DND-41 (cell line): ENCODE measurements around the gene BPIFB6.

Experiments used
- ATAC-seq: fragments of 200-7000 bp; cut with Tn5 transposase; 3 replicates; pipeline ENCODE4 v1.9.1; 2021; ENCODE audit warnings: low read depth; ENCODE audit not compliant: insufficient read depth
- DNase-seq: peaks from one replicate; pipeline ENCODE4 v3.0.0-alpha.2; 2020
- H2AFZ ChIP-seq: 2 replicates; pipeline ENCODE4 v1.6.0; 2012; ENCODE audit warnings: low read depth, low read length
- H3K27ac ChIP-seq: 2 replicates; pipeline ENCODE4 v1.5.1; 2012; ENCODE audit warnings: low read length, inconsistent platforms
- H3K27me3 ChIP-seq: fragments of 200-600 bp; sonication (generic); 2 replicates; pipeline ENCODE4 v1.6.0; 2012; ENCODE audit warnings: low read length, mild to moderate bottlenecking, inconsistent platforms; ENCODE audit not compliant: insufficient read depth, poor library complexity
- H3K36me3 ChIP-seq: 2 replicates; pipeline ENCODE4 v1.5.1; 2012; ENCODE audit warnings: low read length, inconsistent platforms; ENCODE audit not compliant: insufficient read depth
- H3K4me1 ChIP-seq: 2 replicates; pipeline ENCODE4 v1.5.1; 2012; ENCODE audit warnings: mild to moderate bottlenecking, low read length; ENCODE audit not compliant: insufficient read depth
- H3K4me2 ChIP-seq: 2 replicates; pipeline ENCODE4 v1.6.0; 2012; ENCODE audit warnings: mild to moderate bottlenecking, moderate library complexity, low read length, inconsistent platforms; ENCODE audit not compliant: insufficient read depth
- H3K4me3 ChIP-seq, 2 experiments: fragments of 200-600 bp in 1 of 2; shearing (Covaris generic) in 1 of 2; 2 replicates each; pipeline ENCODE4 v1.5.1; 2012 to 2016; ENCODE audit warnings: inconsistent platforms in 2 of 2, low read length in 2 of 2, mild to moderate bottlenecking in 2 of 2, low read depth in 1 of 2, moderate library complexity in 1 of 2
- H3K79me2 ChIP-seq: 2 replicates; pipeline ENCODE4 v1.6.0; 2012; ENCODE audit warnings: low read length, inconsistent platforms; ENCODE audit not compliant: insufficient read depth
- H3K9ac ChIP-seq: 2 replicates; pipeline ENCODE4 v1.6.0; 2012; ENCODE audit warnings: low read depth, mild to moderate bottlenecking, inconsistent platforms, low read length, moderate library complexity
- H3K9me3 ChIP-seq: 2 replicates; pipeline ENCODE4 v1.5.1; 2012; ENCODE audit warnings: low read length, moderate library complexity, mild to moderate bottlenecking, inconsistent platforms; ENCODE audit not compliant: insufficient read depth, severe bottlenecking
- H4K20me1 ChIP-seq: 2 replicates; pipeline ENCODE4 v1.6.0; 2012; ENCODE audit warnings: low read length; ENCODE audit not compliant: insufficient read depth
- EZH2 ChIP-seq: IDR thresholded peaks from 3 replicates; pipeline ENCODE4 v1.6.1; 2012; ENCODE audit warnings: borderline replicate concordance, low read depth, mild to moderate bottlenecking, moderate library complexity, low read length, inconsistent platforms; ENCODE audit not compliant: severe bottlenecking
- TF ChIP-seq, protein P1 (sequence below): IDR thresholded peaks from 2 replicates; pipeline ENCODE4 v1.5.1; 2012; ENCODE audit warnings: borderline replicate concordance, low read length, moderate library complexity, mild to moderate bottlenecking; ENCODE audit not compliant: poor library complexity, severe bottlenecking; ENCODE audit errors: extremely low read depth

Gene BPIFB6

DNA sequence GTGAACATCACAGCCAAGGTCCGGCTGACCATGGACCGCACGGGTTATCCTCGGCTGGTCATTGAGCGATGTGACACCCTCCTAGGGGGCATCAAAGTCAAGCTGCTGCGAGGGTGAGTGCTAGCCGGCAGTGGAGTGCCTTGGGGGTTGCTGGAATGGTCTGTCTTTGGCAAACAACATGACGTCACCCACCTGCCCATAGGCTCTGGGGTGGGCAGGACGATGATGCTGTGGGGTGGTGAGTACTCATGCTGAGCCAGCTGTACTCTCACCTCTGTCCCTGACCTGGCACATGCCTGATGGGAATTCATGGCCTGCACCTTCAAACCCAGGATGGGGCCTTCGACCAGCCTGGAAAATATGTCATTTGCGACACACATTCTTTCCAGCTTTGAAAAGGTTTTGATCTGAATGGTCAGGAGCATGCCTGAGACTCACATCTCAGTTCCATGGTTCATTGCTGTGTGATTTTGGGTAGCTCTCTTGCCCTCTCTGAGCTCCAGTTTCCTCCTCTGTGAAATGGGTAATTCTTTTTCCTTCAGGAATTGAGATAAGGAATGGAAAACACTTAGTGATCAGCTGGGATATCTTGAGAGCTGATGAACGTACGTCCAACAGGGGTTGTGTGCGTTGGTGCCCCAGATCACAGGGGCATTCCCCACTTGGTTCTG lies 54.7 kb downstream of the BPIFB6 start:
- Histone ChIP-seq H3K4me2 (no peak overlapping the region), H3K27ac (no peak overlapping the region), H3K79me2 (no peaks in the 10 kb centered on the region), H3K9me3 (no peaks in the 10 kb centered on the region), H2AFZ (no peak overlapping the region), H3K27me3 (peaks cover 3% of the 10 kb centered on the region), H3K9ac (no peak overlapping the region), H3K4me3 (no peak overlapping the region), H4K20me1 (no peaks in the 10 kb centered on the region), H3K4me1 (no peaks in the 10 kb centered on the region), H3K36me3 (no peaks in the 10 kb centered on the region)
- DNase-seq (no peak), ATAC-seq (no peak)
- no peak for TF ChIP-seq EZH2
- TF ChIP-seq, protein P1, sequence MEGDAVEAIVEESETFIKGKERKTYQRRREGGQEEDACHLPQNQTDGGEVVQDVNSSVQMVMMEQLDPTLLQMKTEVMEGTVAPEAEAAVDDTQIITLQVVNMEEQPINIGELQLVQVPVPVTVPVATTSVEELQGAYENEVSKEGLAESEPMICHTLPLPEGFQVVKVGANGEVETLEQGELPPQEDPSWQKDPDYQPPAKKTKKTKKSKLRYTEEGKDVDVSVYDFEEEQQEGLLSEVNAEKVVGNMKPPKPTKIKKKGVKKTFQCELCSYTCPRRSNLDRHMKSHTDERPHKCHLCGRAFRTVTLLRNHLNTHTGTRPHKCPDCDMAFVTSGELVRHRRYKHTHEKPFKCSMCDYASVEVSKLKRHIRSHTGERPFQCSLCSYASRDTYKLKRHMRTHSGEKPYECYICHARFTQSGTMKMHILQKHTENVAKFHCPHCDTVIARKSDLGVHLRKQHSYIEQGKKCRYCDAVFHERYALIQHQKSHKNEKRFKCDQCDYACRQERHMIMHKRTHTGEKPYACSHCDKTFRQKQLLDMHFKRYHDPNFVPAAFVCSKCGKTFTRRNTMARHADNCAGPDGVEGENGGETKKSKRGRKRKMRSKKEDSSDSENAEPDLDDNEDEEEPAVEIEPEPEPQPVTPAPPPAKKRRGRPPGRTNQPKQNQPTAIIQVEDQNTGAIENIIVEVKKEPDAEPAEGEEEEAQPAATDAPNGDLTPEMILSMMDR: no peak

DNA sequence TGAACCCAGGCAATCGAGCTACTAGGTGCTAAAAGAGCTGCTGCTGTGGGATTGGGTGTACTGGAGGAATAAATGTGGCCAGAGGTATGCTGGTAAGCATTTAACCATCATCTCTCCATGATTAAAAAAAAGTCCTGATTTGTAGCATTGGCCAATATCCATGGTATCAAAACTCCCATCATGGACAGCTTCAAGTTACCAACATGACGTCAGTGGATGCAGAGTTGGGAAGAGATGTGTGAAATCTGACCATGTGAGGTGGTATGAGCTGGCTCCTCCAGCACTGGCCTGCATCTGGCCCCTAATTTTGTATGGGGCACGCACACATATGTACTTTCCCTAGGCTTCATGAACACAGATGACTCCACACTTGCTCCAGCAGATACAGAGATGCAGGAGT lies 59.7 kb downstream of the BPIFB6 start:
- Histone ChIP-seq H3K9ac (no peak overlapping the region), H3K9me3 (no peaks in the 10 kb centered on the region), H3K27me3 (peaks cover 3% of the 10 kb centered on the region), H3K27ac (no peak overlapping the region), H2AFZ (no peak overlapping the region), H3K4me3 (no peak overlapping the region), H3K36me3 (no peaks in the 10 kb centered on the region), H3K4me1 (no peaks in the 10 kb centered on the region), H3K79me2 (no peaks in the 10 kb centered on the region), H4K20me1 (no peaks in the 10 kb centered on the region), H3K4me2 (no peak overlapping the region)
- DNase-seq (no peak), ATAC-seq (no peak)
- TF ChIP-seq, protein P1: no peak
- no peak for TF ChIP-seq EZH2

DNA sequence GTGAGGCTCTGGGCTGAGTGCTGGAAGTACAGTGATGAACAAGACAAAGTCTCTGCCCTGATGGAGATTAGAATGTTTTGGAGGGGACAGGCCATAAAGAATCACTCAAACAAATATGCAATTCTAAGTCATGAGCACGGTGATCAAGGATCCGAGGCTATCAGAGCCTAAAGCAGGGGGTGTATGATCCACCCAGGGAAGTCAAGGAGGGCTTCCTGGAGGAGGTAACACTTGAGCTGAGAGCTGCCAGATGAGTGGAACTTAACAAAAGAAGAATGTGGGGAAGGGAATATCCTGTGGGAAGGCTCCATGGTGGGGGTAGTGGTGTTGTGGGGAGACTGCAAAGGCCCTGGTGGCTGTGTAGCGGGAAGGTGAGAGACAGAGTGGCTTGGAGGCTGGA lies 60.2 kb downstream of the BPIFB6 start:
- H3K4me2 ChIP-seq: no peak overlapping the region
- H3K27me3 ChIP-seq: peaks cover 3% of the 10 kb centered on the region
- no peaks in the 10 kb centered on the region for H4K20me1 ChIP-seq
- H3K9ac ChIP-seq: no peak overlapping the region
- no peaks in the 10 kb centered on the region for H3K79me2 ChIP-seq
- no peak for TF ChIP-seq EZH2
- TF ChIP-seq, protein P1: no peak
- H3K4me1 ChIP-seq: no peaks in the 10 kb centered on the region
- ATAC-seq: no peak
- no peak for DNase-seq
- H3K4me3 ChIP-seq: no peak overlapping the region
- H3K27ac ChIP-seq: no peak overlapping the region
- no peaks in the 10 kb centered on the region for H3K9me3 ChIP-seq
- no peaks in the 10 kb centered on the region for H3K36me3 ChIP-seq
- no peak overlapping the region for H2AFZ ChIP-seq

DNA sequence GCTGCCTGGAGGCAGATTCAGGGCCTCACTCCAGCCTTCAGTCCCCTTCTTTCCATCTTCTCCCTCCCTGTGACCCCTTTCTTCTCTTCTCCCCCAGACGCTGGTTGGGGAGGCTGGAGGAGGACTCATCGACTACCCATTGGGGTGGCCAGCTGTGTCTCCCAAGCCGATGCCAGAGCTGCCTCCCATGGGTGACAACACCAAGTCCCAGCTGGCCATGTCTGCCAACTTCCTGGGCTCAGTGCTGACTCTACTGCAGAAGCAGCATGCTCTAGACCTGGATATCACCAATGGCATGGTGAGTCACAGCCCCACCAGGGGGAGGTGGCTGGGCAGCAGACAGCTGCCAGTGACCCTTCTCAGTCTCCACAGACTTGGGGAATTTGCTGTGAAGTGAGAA lies 60.9 kb downstream of the BPIFB6 start:
- DNase-seq (no peak), ATAC-seq (no peak)
- Histone ChIP-seq H3K4me1 (no peaks in the 10 kb centered on the region), H3K27ac (no peak overlapping the region), H3K79me2 (no peaks in the 10 kb centered on the region), H3K36me3 (no peaks in the 10 kb centered on the region), H3K4me2 (no peak overlapping the region), H3K27me3 (peaks cover 2% of the 10 kb centered on the region), H3K9ac (no peak overlapping the region), H2AFZ (no peak overlapping the region), H3K4me3 (no peak overlapping the region), H3K9me3 (no peaks in the 10 kb centered on the region), H4K20me1 (no peaks in the 10 kb centered on the region)
- no peak for TF ChIP-seq EZH2
- TF ChIP-seq, protein P1: no peak
